Esophagus muscularis mucosa (tissue), 4 donors: ENCODE data around the gene NFATC2IP. TPM values are rescaled to one million over a fixed set of nuclear protein-coding genes. Genes with fewer than 3 reads are reported as not detected.

Experiments used
- DNase-seq: peaks from one replicate; pipeline ENCODE4 v3.0.0-alpha.2; 2017; ENCODE audit errors: extremely low spot score
- H3K27ac ChIP-seq, 4 donors: fragments of 200-600 bp; sonication (generic); replicated peaks in 1 of 4; 1 replicate in 3 of 4; 2 replicates in 1 of 4; pipeline ENCODE4 v1.5.1; 2016 to 2019; ENCODE audit warnings: mild to moderate bottlenecking in 1 of 4
- H3K27me3 ChIP-seq, 4 donors: fragments of 200-600 bp; sonication (generic); one replicate each; pipeline versions ENCODE4 v1.5.1 to v1.6.0; 2016 to 2019
- H3K36me3 ChIP-seq, 4 donors: fragments of 200-600 bp; sonication (generic); one replicate each; pipeline ENCODE4 v1.5.1; 2016 to 2019
- H3K4me1 ChIP-seq, 4 donors: fragments of 200-600 bp; sonication (generic); one replicate each; pipeline ENCODE4 v1.5.1; 2016 to 2019
- H3K4me3 ChIP-seq, 4 donors: fragments of 200-600 bp; sonication (generic); 1 replicate in 2 of 4; 2 replicates in 2 of 4; pipeline ENCODE4 v1.5.1; 2016 to 2019; ENCODE audit warnings: mild to moderate bottlenecking in 4 of 4, moderate library complexity in 1 of 4
- H3K9me3 ChIP-seq, 4 donors: fragments of 200-600 bp; sonication (generic); 1 replicate in 3 of 4; 2 replicates in 1 of 4; pipeline ENCODE4 v1.5.1; 2016 to 2019
- CTCF ChIP-seq, 3 experiments: fragments of 200-600 bp in 2 of 3; fragments of 450-650 bp in 1 of 3; sonication (generic) in 2 of 3; IDR thresholded peaks; one replicate each; pipeline ENCODE4 v1.5.1; 2017 to 2019; ENCODE audit warnings: antibody characterized with exemption in 3 of 3, mild to moderate bottlenecking in 2 of 3, moderate library complexity in 1 of 3
- EP300 ChIP-seq: sonication (generic); formaldehyde crosslinking; IDR thresholded peaks from one replicate; pipeline ENCODE4 v1.6.1; 2017; ENCODE audit warnings: antibody characterized with exemption
- POLR2A ChIP-seq: fragments of 450-650 bp; IDR thresholded peaks from one replicate; pipeline ENCODE4 v1.6.1; 2017; ENCODE audit warnings: antibody characterized with exemption, moderate library complexity, mild to moderate bottlenecking, low read depth
- POLR2AphosphoS5 ChIP-seq, 2 donors: sonication (generic); formaldehyde crosslinking; IDR thresholded peaks; one replicate each; pipeline ENCODE4 v1.6.1; 2017; ENCODE audit warnings: antibody characterized with exemption in 2 of 2
- WGBS: methylation state at CpG from one replicate; pipeline ENCODE4 v1.1.5; 2018; 5-methylcytosine and 5-hydroxymethylcytosine counted together
- intact Hi-C: fragments of 100-400 bp; cut with DNase I; formaldehyde crosslinking; loops from one replicate; pipeline ENCODE4 v1.15.1; 2023
- total RNA-seq, 4 donors: library from RNA; depleted of rRNA; stranded (reverse); fragments of >200 nt; gene quantifications; one replicate each; pipeline versions ENCODE4 v1.1.0 to v1.2.1, GENCODE V29; 2016

The NFATC2IP gene
- total RNA-seq, 4 donors from 2014 or later = 15.6 to 30.3 (median 20.3) TPM

DNA sequence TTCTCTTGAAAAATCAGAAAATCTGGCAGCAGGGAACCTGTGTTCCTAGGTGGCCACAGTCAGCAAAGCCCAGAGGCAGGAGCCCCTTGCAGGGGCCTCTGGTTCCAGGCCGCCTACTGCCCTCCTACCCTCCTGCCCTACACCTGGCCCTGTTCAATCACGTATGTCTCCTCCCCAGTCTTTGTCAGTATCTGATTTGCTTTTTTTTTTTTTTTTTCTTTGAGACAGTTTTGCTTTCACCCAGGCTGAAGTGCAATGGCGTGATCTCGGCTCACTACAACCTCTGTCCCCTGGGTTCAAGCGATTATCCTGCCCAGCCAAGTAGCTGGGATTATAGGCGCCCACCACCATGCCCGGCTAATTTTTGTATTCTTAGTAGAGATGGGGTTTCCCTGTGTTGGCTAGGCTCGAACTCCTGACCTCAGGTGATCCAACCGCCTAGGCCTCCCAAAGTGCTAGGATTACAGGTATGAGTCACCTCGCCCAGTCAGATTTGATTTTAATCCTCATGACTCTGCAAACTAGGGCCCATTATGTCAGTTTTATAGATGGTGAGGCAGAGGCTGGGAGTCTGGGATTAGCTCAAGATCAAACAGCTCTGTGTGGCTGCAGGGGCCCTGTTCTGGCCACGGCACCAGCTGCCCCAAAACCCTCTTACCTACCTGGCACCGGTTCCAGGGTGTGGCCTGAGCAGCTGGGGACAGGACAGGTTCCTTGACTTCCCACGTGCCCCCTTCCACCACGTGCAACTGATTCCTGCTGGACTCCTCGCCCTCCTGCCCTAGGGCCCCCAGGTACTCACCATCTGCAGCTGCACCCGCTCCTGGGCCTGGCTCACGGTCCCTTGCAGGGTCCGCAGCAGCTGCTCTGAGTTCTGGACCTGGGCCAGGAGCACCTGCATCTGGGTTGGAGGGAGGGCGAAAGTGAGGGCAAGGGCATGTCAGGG is 40.4 kb upstream of the NFATC2IP start:
- no peaks in the 10 kb centered on the region for H3K9me3 ChIP-seq
- TF ChIP-seq POLR2AphosphoS5 (IDR thresholded peaks at IDR 0.05) = no peak
- TF ChIP-seq CTCF (IDR thresholded peaks at IDR 0.05) = no peak
- TF ChIP-seq POLR2A = no peak
- no peak for TF ChIP-seq EP300
- intact Hi-C loops = no loop called here
- H3K4me3 ChIP-seq = no peak overlapping the region
- H3K4me1 ChIP-seq = no peaks in the 10 kb centered on the region
- peaks cover 28 to 94% (median 73%) of the 10 kb centered on the region in 4 donors for H3K36me3 ChIP-seq
- WGBS = 91% methylated on average over 19 of the region's 19 CpGs
- DNase-seq = no peak
- H3K27me3 ChIP-seq = no peaks in the 10 kb centered on the region
- no peak overlapping the region for H3K27ac ChIP-seq

DNA sequence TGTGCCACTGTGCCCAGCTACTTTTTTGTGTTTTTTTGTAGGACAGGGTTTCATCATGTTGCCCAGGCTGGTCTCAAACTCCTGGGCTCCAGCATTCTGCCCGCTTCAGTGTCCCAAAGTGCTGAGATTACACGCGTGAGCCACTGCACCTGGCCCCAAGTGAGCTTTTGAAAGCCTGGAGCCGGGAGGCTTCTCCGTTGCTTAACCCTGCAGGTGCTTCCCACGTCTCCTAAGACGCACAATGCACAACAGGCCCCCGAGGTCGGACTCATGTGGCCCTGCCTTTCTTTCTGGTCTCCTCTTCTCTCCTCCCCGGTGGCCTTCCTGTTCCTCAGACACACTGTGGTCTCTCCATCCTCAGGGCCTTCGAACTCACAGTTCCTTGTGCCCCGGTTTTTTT is 38.2 kb upstream of the NFATC2IP start:
- Histone ChIP-seq H3K27ac (no peak overlapping the region), H3K4me3 (no peak overlapping the region), H3K9me3 (no peaks in the 10 kb centered on the region), H3K27me3 (no peaks in the 10 kb centered on the region), H3K4me1 (no peaks in the 10 kb centered on the region), H3K36me3 (peaks cover 23 to 94% (median 67%) of the 10 kb centered on the region in 4 donors)
- 85% methylated on average over 11 of the region's 12 CpGs for whole genome bisulfite sequencing
- no peak for DNase-seq
- no peak for TF ChIP-seq EP300
- no peak for TF ChIP-seq POLR2A
- no peak for TF ChIP-seq POLR2AphosphoS5 (IDR thresholded peaks at IDR 0.05)
- no peak for TF ChIP-seq CTCF (IDR thresholded peaks at IDR 0.05)
- intact Hi-C loops = no loop called here

DNA sequence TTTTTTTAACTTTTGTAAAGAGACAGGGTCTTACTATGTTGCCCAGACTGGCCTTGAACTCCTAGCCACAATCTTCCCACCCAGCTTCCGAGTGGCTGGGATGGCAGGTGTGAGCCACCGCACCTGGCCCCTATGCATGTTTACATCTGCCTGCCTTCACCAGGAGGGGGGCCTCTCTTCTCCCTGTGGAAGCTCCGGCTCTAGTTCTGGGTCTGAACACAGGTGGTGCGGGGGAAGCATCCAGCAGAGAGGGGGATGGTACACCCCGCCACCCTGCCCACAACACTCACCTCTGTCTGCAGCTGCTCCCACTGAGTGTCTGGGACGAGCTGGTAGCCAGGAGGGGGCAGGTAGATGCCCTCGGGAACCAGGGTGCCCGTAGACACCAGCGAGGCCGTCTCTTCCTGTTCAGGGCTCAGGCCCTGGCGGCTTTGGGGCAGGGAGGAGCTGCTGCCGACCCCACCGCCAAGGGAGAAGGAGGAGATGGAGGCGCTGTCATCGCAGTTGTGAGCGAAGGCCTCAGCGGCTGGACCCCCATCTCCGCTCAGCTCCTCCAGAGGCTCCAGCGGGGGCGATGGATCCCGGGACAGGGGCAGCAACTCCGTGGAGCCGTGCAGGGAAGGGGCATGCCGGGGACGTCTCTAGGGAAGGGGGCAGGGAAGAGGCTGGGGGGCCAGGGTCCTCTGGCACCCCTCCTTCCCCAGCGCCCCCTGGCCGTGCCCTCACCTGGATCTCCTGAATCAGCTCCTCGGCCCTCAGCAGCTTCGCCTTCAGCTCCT is 36.6 kb upstream of the NFATC2IP start:
- Histone ChIP-seq H3K4me1 (no peaks in the 10 kb centered on the region), H3K4me3 (no peak overlapping the region), H3K36me3 (peaks cover 15 to 91% (median 67%) of the 10 kb centered on the region in 4 donors), H3K27me3 (no peaks in the 10 kb centered on the region), H3K27ac (no peak overlapping the region), H3K9me3 (no peaks in the 10 kb centered on the region)
- WGBS = 92% methylated on average over 11 of the region's 29 CpGs
- no peak for TF ChIP-seq EP300
- no peak for TF ChIP-seq CTCF (IDR thresholded peaks at IDR 0.05)
- TF ChIP-seq POLR2A = no peak
- no peak for TF ChIP-seq POLR2AphosphoS5 (IDR thresholded peaks at IDR 0.05)
- intact Hi-C loops = no loop called here
- DNase-seq = no peak

DNA sequence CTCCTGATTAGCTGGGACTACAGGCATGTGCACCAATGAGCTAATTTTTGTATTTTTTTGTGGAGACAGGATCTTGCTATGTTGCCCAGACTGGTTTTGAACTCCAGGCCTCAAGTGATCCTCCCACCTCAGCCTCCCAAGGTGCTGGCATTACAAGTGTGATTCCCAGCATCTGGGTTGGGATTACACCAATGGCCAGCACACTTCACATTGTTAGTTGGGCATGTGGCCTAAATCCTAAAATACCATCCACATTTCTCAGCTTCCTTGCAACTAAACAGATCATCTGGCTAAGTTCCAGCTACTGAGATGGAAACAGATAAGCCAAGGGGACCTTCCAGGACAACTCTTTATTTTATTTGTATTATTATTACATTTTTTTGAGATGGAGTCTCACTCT is 35.6 kb upstream of the NFATC2IP start:
- intact Hi-C loops = no loop called here

More for the DNA sequence above, 35.6 kb upstream of the NFATC2IP start:
- H3K4me1 ChIP-seq = no peaks in the 10 kb centered on the region
- DNase-seq = no peak
- no peaks in the 10 kb centered on the region for H3K27me3 ChIP-seq
- no peaks in the 10 kb centered on the region for H3K9me3 ChIP-seq
- TF ChIP-seq POLR2A (no peak), CTCF (IDR thresholded peaks at IDR 0.05) (no peak), POLR2AphosphoS5 (IDR thresholded peaks at IDR 0.05) (no peak), EP300 (no peak)
- peaks cover 11 to 92% (median 70%) of the 10 kb centered on the region in 4 donors for H3K36me3 ChIP-seq
- no peak overlapping the region for H3K27ac ChIP-seq
- H3K4me3 ChIP-seq = no peak overlapping the region
